H1 (cell line): ENCODE results near the gene VPS52. TPM values are rescaled to one million over a fixed set of nuclear protein-coding genes. Genes with fewer than 3 reads are reported as not detected.

Experiments
- BACH1 ChIP-seq: IDR thresholded peaks from 2 replicates; pipeline ENCODE4 v1.6.1; 2012; ENCODE audit warnings: low read length, improper control_type of control experiment
- CEBPB ChIP-seq: IDR thresholded peaks from 2 replicates; pipeline ENCODE4 v1.6.1; 2012; ENCODE audit warnings: low read depth, low read length
- CREB1 ChIP-seq: IDR thresholded peaks from 2 replicates; pipeline ENCODE4 v1.6.1; 2012; ENCODE audit warnings: inconsistent platforms
- CTBP2 ChIP-seq: IDR thresholded peaks from 2 replicates; pipeline ENCODE4 v1.7.0; 2011; ENCODE audit warnings: borderline replicate concordance, mild to moderate bottlenecking, moderate library complexity, mixed read lengths, low read length; ENCODE audit not compliant: insufficient read depth, insufficient read length
- SAP30 ChIP-seq: fragments of 300-600 bp; sonication (generic); IDR thresholded peaks from 2 replicates; pipeline ENCODE4 v1.7.1; 2012; ENCODE audit warnings: low read length, moderate library complexity, mild to moderate bottlenecking, inconsistent platforms; ENCODE audit not compliant: insufficient read depth, insufficient replicate concordance
- polyA plus RNA-seq, 7 experiments: library from polyadenylated mRNA; depleted of rRNA in 3 of 7; stranded (reverse) in 5 of 7; unstranded in 2 of 7; fragments of >200 nt in 5 of 7; fragments of 200-250 nt in 2 of 7; gene quantifications; 1 replicate in 5 of 7; 2 replicates in 1 of 7; 4 replicates in 1 of 7; pipeline versions ENCODE4 v1.2.1 to v1.2.3, GENCODE V29; 2011 to 2013; ENCODE audit warnings: missing spikeins in 2 of 7, mixed read lengths in 2 of 7
- total RNA-seq: library from RNA; stranded (reverse); fragmentation: NEBNext Ultra II Directional; extraction: Animal tissue kit (Norgen Biotek cat#: 25700); gene quantifications from 2 replicates; pipeline ENCODE4 v1.2.1, GENCODE V29; 2021
- TF ChIP-seq, protein P1 (sequence below): IDR thresholded peaks from 2 replicates; pipeline ENCODE4 v1.6.1; 2011; ENCODE audit warnings: low read depth, mild to moderate bottlenecking, low read length; ENCODE audit not compliant: insufficient read depth

VPS52 gene
- total and polyA plus RNA-seq, 2 of the 8 experiments (the other 6 are each of a cell fraction or from before 2014, with no cell fraction given), result 36.5 to 86.3 TPM

DNA sequence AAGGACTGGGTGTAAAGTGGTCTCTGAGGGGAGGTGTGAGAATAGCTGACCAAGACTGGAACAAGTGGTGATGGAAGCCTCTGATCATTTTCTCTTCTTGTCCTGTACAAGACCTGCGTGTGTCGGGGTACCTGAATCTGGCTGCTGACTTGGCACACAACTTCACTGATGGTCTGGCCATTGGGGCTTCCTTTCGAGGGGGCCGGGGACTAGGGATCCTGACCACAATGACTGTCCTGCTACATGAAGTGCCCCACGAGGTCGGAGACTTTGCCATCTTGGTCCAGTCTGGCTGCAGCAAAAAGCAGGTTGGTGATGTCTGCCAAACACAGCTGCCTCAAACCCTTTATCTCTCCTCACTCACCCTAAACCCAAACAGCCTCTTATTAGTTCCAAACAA lies 68.9 kb downstream of the VPS52 start (continued):
- TF ChIP-seq, protein P1, sequence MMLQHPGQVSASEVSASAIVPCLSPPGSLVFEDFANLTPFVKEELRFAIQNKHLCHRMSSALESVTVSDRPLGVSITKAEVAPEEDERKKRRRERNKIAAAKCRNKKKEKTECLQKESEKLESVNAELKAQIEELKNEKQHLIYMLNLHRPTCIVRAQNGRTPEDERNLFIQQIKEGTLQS, result no peak
- TF ChIP-seq CEBPB (no peak), SAP30 (no peak), CTBP2 (no peak), CREB1 (no peak), BACH1 (no peak)
